CD4-positive, CD25-positive, alpha-beta regulatory T cell (primary cell): ENCODE data around the gene VWA5A. TPM values are rescaled to one million over a fixed set of nuclear protein-coding genes. Genes with fewer than 3 reads are reported as not detected.

Experiments used
- ATAC-seq, 2 donors: fragments of 150-1000 bp; cut with Tn5 transposase; one replicate each; pipeline ENCODE4 v1.10.0; 2021; ENCODE audit warnings: low read depth in 2 of 2, moderate number of reproducible peaks in 2 of 2, moderate library complexity in 1 of 2
- DNase-seq, 3 donors: peaks; one replicate each; pipeline versions ENCODE4 v3.0.0 to v3.0.0-alpha.2; 2012 to 2022; ENCODE audit warnings: mixed read lengths in 1 of 3
- H3K27ac ChIP-seq: one replicate; pipeline ENCODE4 v1.7.0; 2013; ENCODE audit warnings: mild to moderate bottlenecking, low read length; ENCODE audit not compliant: insufficient read depth, poor library complexity, severe bottlenecking
- H3K27me3 ChIP-seq: one replicate; pipeline ENCODE4 v1.7.0; 2013; ENCODE audit warnings: low read length; ENCODE audit not compliant: control insufficient read depth, insufficient read depth
- H3K36me3 ChIP-seq: one replicate; pipeline ENCODE4 v1.7.0; 2013; ENCODE audit warnings: mild to moderate bottlenecking, low read length, moderate library complexity; ENCODE audit not compliant: control insufficient read depth, insufficient read depth
- H3K4me1 ChIP-seq: 2 replicates; pipeline ENCODE4 v1.7.0; 2013; ENCODE audit warnings: mild to moderate bottlenecking, low read length; ENCODE audit not compliant: insufficient read depth, control insufficient read depth, poor library complexity, severe bottlenecking
- H3K4me3 ChIP-seq: one replicate; pipeline ENCODE4 v1.7.0; 2013; ENCODE audit warnings: low read depth, mild to moderate bottlenecking, low read length, moderate library complexity
- H3K9me3 ChIP-seq, 2 experiments: 1 replicate in 1 of 2; 2 replicates in 1 of 2; pipeline ENCODE4 v1.7.0; 2013; ENCODE audit warnings: low read length in 2 of 2, mild to moderate bottlenecking in 1 of 2, moderate library complexity in 1 of 2; ENCODE audit not compliant: control insufficient read depth in 2 of 2
- H3K27ac Mint-ChIP-seq, 3 donors: one replicate each; pipeline ENCODE4 v1.8.0; 2020 to 2022; ENCODE audit warnings: mild to moderate bottlenecking in 3 of 3, mixed read lengths in 3 of 3, moderate library complexity in 2 of 3
- H3K27me3 Mint-ChIP-seq: one replicate; pipeline ENCODE4 v1.8.0; 2022; ENCODE audit warnings: mild to moderate bottlenecking, mixed read lengths
- H3K36me3 Mint-ChIP-seq: one replicate; pipeline ENCODE4 v1.8.0; 2020; ENCODE audit warnings: mixed read lengths
- H3K4me1 Mint-ChIP-seq, 4 donors: one replicate each; pipeline ENCODE4 v1.8.0; 2020 to 2022; ENCODE audit warnings: mixed read lengths in 4 of 4, mild to moderate bottlenecking in 1 of 4
- H3K4me3 Mint-ChIP-seq, 4 donors: one replicate each; pipeline ENCODE4 v1.8.0; 2020 to 2022; ENCODE audit warnings: mild to moderate bottlenecking in 4 of 4, mixed read lengths in 4 of 4, moderate library complexity in 3 of 4
- H3K9me3 Mint-ChIP-seq, 7 donors: one replicate each; pipeline ENCODE4 v1.8.0; 2020 to 2022; ENCODE audit warnings: mixed read lengths in 7 of 7, mild to moderate bottlenecking in 3 of 7, moderate library complexity in 2 of 7
- polyA plus RNA-seq, 4 donors: library from polyadenylated mRNA; unstranded; fragments of 300-500 nt; fragmentation: Illumina TruSeq; gene quantifications; one replicate each; pipeline ENCODE4 v1.2.3, GENCODE V29; 2021
- total RNA-seq: library from RNA; stranded (reverse); gene quantifications from one replicate; pipeline ENCODE4 v1.2.3, GENCODE V29; 2022

VWA5A gene
- total and polyA plus RNA-seq, 5 donors from 2014 or later, result 6.9 to 24.5 (median 18.4) TPM

GRCh38 chr11:124172599-124172998, 57.3 kb downstream of the VWA5A start:
- Mint-ChIP-seq H3K4me1 (no peaks in the 10 kb centered on the region), H3K36me3 (no peaks in the 10 kb centered on the region), H3K4me3 (no peak overlapping the region), H3K9me3 (peaks cover 0 to 1% (median 0%) of the 10 kb centered on the region in 7 donors), H3K27me3 (peaks cover 5% of the 10 kb centered on the region), H3K27ac (no peak overlapping the region)
- Histone ChIP-seq H3K4me3 (no peak overlapping the region), H3K27ac (no peak overlapping the region), H3K4me1 (no peaks in the 10 kb centered on the region), H3K9me3 (no peaks in the 10 kb centered on the region), H3K36me3 (no peaks in the 10 kb centered on the region), H3K27me3 (no peaks in the 10 kb centered on the region)
- ATAC-seq (no peak), DNase-seq (no peak)

- Histone ChIP-seq H3K27me3 (no peaks in the 10 kb centered on the region), H3K9me3 (no peaks in the 10 kb centered on the region), H3K27ac (no peak overlapping the region), H3K4me3 (no peak overlapping the region), H3K36me3 (no peaks in the 10 kb centered on the region), H3K4me1 (no peaks in the 10 kb centered on the region)
- ATAC-seq, result no peak
- peaks cover 0 to 1% (median 0%) of the 10 kb centered on the region in 7 donors for H3K9me3 Mint-ChIP-seq
- H3K27ac Mint-ChIP-seq, result no peak overlapping the region
- H3K27me3 Mint-ChIP-seq, result peaks cover 5% of the 10 kb centered on the region
- no peaks in the 10 kb centered on the region for H3K36me3 Mint-ChIP-seq
- no peak for DNase-seq
- H3K4me3 Mint-ChIP-seq, result no peak overlapping the region
- no peaks in the 10 kb centered on the region for H3K4me1 Mint-ChIP-seq
These were observed 58.8 kb downstream of the VWA5A start for GRCh38 chr11:124174001-124174583.

GRCh38 chr11:124176925-124177715, 61.9 kb downstream of the VWA5A start:
- no peak overlapping the region for H3K4me3 ChIP-seq
- no peak overlapping the region for H3K27ac ChIP-seq
- H3K9me3 ChIP-seq, result no peaks in the 10 kb centered on the region
- no peak overlapping the region for H3K4me3 Mint-ChIP-seq
- no peak for ATAC-seq
- no peak overlapping the region for H3K27ac Mint-ChIP-seq
- no peaks in the 10 kb centered on the region for H3K9me3 Mint-ChIP-seq
- no peaks in the 10 kb centered on the region for H3K36me3 Mint-ChIP-seq
- peaks cover 3% of the 10 kb centered on the region for H3K27me3 ChIP-seq
- no peaks in the 10 kb centered on the region for H3K36me3 ChIP-seq
- no peaks in the 10 kb centered on the region for H3K27me3 Mint-ChIP-seq
- H3K4me1 Mint-ChIP-seq, result no peaks in the 10 kb centered on the region
- no peaks in the 10 kb centered on the region for H3K4me1 ChIP-seq
- DNase-seq, result no peak

GRCh38 chr11:124179310-124179709, 64.1 kb downstream of the VWA5A start:
- peaks cover 3% of the 10 kb centered on the region for H3K27me3 ChIP-seq
- H3K4me3 ChIP-seq, result no peak overlapping the region
- Mint-ChIP-seq H3K36me3 (no peaks in the 10 kb centered on the region), H3K27ac (no peak overlapping the region), H3K4me1 (no peaks in the 10 kb centered on the region), H3K9me3 (no peaks in the 10 kb centered on the region), H3K4me3 (no peak overlapping the region), H3K27me3 (no peaks in the 10 kb centered on the region)
- H3K4me1 ChIP-seq, result no peaks in the 10 kb centered on the region
- ATAC-seq (no peak), DNase-seq (no peak)
- H3K36me3 ChIP-seq, result no peaks in the 10 kb centered on the region
- H3K27ac ChIP-seq, result no peak overlapping the region
- no peaks in the 10 kb centered on the region for H3K9me3 ChIP-seq

- H3K9me3 Mint-ChIP-seq, result no peaks in the 10 kb centered on the region
These were observed 67.8 kb downstream of the VWA5A start, which contains the start of gene OR10D3 for GRCh38 chr11:124183068-124183467. Gene OR10D3 (plus strand): TSS chr11:124183345. CDS start chr11:124185270, 1,925 bp downstream.

GRCh38 chr11:124190298-124191139, 75.3 kb downstream of the VWA5A start:
- DNase-seq (no peak), ATAC-seq (no peak)
- no peaks in the 10 kb centered on the region for H3K36me3 Mint-ChIP-seq
- no peak overlapping the region for H3K4me3 ChIP-seq
- H3K36me3 ChIP-seq, result no peaks in the 10 kb centered on the region
- H3K9me3 ChIP-seq, result no peaks in the 10 kb centered on the region
- peaks cover 4% of the 10 kb centered on the region for H3K27me3 Mint-ChIP-seq
- no peaks in the 10 kb centered on the region for H3K27me3 ChIP-seq
- H3K27ac Mint-ChIP-seq, result no peak overlapping the region
- H3K27ac ChIP-seq, result no peak overlapping the region
- H3K4me3 Mint-ChIP-seq, result no peak overlapping the region
- H3K9me3 Mint-ChIP-seq, result no peaks in the 10 kb centered on the region
- H3K4me1 ChIP-seq, result no peaks in the 10 kb centered on the region
- no peaks in the 10 kb centered on the region for H3K4me1 Mint-ChIP-seq

More at GRCh38 chr11:124183068-124183467, 67.8 kb downstream of the VWA5A start, which contains the start of gene OR10D3:
- H3K4me1 ChIP-seq, result no peaks in the 10 kb centered on the region
- no peak within 1 kb of the TSS for H3K4me3 ChIP-seq
- Mint-ChIP-seq H3K27ac (peak within 1 kb of the TSS in 1 of 3 donors; percentile 8), H3K27me3 (peaks cover 4% of the 10 kb centered on the region), H3K4me3 (no peak within 1 kb of the TSS), H3K4me1 (no peaks in the 10 kb centered on the region), H3K36me3 (no peaks in the 10 kb centered on the region)
- H3K9me3 ChIP-seq, result no peaks in the 10 kb centered on the region
- DNase-seq (no peak), ATAC-seq (no peak)
- peaks cover 3% of the 10 kb centered on the region for H3K27me3 ChIP-seq
- no peak within 1 kb of the TSS for H3K27ac ChIP-seq
- H3K36me3 ChIP-seq, result no peaks in the 10 kb centered on the region

GRCh38 chr11:124193221-124194010, 78.2 kb downstream of the VWA5A start:
- Histone ChIP-seq H3K4me1 (no peaks in the 10 kb centered on the region), H3K9me3 (no peaks in the 10 kb centered on the region), H3K36me3 (no peaks in the 10 kb centered on the region), H3K27ac (no peak overlapping the region), H3K4me3 (no peak overlapping the region), H3K27me3 (no peaks in the 10 kb centered on the region)
- no peaks in the 10 kb centered on the region for H3K4me1 Mint-ChIP-seq
- peaks cover 4% of the 10 kb centered on the region for H3K27me3 Mint-ChIP-seq
- ATAC-seq, result no peak
- H3K4me3 Mint-ChIP-seq, result no peak overlapping the region
- DNase-seq, result no peak
- H3K9me3 Mint-ChIP-seq, result no peaks in the 10 kb centered on the region
- H3K27ac Mint-ChIP-seq, result no peak overlapping the region
- no peaks in the 10 kb centered on the region for H3K36me3 Mint-ChIP-seq
